Measurements from ENCODE around the gene NR3C2.

Gene NR3C2

GRCh38 chr4:148434075-148434773 lies 8.0 kb downstream of the NR3C2 start:
- no peak for DNase-seq

DNA sequence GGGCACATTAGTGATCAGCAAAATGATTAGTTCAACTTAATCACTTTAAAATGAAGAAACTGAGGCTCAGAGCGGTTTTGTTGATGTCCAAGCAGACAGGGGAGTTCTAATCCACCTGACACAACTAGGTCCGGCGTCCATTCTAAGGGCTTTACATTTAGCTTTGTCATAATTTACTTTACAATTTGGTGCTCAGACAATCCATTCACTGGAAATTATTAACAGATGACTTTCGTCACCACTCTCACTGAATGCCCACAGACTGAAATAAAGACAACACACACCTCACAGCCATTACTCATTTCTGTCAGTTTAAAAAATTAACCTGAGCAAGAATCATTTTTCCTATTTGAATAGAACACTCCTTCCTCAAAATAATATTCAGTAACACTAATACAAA lies 10.8 kb downstream of the NR3C2 start:
- DNase-seq: no peak

- no peak for DNase-seq
These were observed 11.4 kb downstream of the NR3C2 start for GRCh38 chr4:148430854-148431253.

GRCh38 chr4:148429206-148429605 lies 13.0 kb downstream of the NR3C2 start:
- no peak for DNase-seq

- no peak for DNase-seq
These were observed 15.6 kb downstream of the NR3C2 start for GRCh38 chr4:148426643-148427042.

- DNase-seq: no peak
These were observed 16.7 kb downstream of the NR3C2 start for GRCh38 chr4:148425327-148426110.

GRCh38 chr4:148420397-148420796 lies 21.8 kb downstream of the NR3C2 start:
- no peak for DNase-seq

GRCh38 chr4:148415500-148415899 lies 26.7 kb downstream of the NR3C2 start:
- DNase-seq: no peak

DNA sequence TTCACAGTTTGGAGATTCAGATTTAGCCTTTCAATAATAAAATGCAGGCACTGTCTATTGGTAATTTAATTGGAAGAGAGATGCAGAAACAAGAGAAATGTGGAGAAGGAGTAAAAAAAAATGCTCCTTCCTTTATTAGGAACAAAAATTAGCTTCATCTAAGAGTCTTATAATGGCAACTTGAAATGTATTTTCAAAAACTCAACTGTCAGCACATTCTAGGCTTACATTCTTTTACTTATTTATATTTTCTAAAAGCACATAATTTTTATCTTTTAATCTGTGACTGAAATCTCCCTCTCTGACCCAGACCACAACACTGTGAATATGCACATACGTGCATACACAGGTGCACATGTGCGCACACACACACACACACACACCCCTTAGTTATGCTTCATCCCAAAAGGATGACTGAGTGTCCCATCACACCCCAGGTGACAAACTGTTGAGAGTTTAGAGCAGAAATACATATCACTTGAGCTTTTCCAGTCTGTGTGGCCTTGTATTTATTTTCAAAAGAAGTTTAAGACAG lies 29.7 kb downstream of the NR3C2 start:
- DNase-seq: no peak

GRCh38 chr4:148405161-148405893 lies 36.9 kb downstream of the NR3C2 start:
- DNase-seq: no peak

DNA sequence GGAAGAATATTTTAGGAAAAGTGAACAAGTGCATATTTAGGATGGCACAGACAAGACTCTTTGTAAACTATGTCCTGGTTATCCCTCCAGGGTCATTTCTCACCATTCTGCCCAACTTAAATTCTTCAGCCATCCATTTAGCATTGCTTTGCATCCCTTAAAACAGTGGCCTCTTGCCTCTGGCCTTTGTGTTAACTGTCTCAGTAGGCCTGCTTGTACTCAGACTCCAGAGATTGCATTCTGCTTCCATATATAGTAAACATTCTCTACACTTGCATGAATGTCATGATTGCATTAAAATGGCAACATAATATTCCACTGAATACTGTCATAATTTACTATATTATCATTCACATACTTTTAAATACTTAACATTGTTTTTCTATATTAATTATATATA lies 43.2 kb downstream of the NR3C2 start:
- DNase-seq: no peak

- no peak for DNase-seq
These were observed 44.4 kb downstream of the NR3C2 start for GRCh38 chr4:148397771-148398170.

DNA sequence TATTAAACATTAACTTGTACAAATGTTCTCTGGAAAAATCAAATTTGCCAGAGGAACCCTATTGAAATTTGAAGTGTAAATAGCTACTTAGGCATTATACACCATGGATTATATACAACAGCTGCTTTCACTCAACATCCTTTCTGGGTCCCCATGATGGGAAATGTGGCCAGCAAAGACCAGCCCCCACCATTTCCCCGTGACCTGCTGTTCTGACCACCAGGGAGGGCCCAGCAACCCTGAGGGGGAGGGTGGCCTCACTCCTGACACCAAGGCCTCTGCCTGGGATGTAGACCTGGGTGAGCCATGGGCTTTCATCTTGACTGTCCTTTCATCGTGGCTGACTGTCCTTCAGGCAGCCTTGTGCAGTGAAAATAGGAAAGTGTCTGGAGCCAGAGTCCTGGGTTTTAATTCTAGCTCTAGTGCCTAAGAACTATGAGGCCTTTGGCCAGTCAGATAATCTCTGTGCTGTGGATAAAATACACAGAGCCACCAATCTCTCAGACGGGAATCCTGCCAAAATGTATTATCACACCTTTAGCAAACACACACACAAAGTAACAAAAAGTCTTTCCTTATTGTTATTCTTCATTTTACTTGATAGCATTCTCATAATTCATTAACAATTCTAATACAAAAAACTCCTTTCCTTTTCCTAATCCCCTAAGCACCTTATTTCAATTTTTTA lies 45.1 kb downstream of the NR3C2 start:
- no peak for DNase-seq

- no peak for DNase-seq
These were observed 46.4 kb downstream of the NR3C2 start for GRCh38 chr4:148395771-148396170.

DNA sequence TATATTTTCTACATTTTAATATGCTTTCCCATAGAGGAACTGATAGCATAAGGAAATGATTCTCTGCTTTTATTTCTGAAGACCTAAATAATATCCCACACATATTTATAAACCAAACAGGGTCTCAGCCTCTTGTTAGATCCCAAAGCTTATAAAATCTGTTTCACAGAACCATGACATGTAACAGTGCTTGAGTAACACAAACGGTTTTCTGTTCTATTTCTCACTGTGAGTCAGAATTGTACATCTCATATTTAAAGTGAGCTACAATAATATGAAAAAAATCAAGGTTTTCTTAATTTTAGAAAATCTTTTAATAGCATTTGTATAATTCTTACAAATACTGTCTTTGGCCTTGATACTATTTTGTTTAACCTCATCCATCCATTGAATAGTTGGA lies 51.2 kb downstream of the NR3C2 start:
- no peak for DNase-seq

DNA sequence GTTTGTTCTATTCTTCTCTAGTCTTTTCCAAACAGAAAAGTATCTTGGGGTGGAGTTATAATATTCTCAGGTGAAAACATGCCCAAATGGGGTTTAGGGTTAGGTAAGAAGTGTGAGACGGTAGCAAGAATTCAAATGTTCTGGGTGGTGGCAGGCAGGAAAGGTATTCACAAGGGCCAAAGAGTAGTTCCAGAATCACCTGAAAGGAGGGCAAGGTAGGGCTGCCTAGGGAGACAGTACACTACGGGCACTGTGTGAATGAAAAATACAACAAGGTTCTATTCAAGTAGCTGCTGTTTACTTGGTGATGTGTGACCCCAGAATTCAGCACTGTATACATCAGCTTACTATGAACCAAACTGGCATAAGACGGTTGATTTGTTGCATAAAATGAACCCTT lies 51.9 kb downstream of the NR3C2 start:
- no peak for DNase-seq

- no peak for DNase-seq
These were observed 61.9 kb downstream of the NR3C2 start for GRCh38 chr4:148380291-148380690.

- no peak for DNase-seq
These were observed 66.1 kb downstream of the NR3C2 start for GRCh38 chr4:148376151-148376550.

GRCh38 chr4:148375584-148375983 lies 66.6 kb downstream of the NR3C2 start:
- no peak for DNase-seq

GRCh38 chr4:148373093-148373492 lies 69.1 kb downstream of the NR3C2 start:
- no peak for DNase-seq

DNA sequence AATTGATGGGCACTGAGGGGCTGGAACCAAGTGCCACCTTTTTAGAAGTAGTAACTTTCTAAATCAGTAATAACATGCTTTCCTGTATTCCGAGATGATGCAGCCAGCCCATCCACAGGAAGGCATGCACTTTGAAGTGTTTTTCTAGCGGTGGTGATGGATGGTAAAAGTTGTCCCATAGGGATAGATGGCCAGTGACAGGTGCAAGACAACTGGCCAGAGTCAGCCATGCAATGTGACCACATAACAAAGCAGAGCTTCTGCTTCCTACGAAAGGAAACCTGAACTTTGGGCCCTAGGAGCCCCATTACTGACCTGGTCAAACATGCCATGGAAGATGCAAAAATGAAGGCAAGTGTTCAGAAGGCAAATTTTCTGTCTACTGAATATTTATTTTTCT lies 72.3 kb downstream of the NR3C2 start:
- no peak for DNase-seq

DNA sequence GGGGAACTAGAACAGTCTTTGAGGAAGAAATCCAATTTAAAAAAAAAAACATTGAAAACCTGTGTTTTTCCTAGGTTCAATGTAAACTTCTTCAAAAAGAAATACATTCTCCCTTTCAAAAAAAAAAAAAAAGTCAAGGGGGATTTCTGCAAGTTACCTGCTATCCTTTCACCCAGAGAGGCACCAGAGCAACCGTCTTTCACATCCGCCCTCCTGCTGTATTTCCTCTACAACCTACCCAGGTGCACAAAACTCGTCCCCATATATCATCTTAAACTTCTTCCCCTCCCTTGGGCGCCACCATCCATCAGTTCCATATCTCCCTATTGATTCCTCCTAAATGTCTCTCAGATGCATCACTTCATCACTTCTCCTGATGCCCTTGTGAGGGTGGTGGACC lies 74.5 kb downstream of the NR3C2 start:
- DNase-seq: no peak

GRCh38 chr4:148366251-148366650 lies 76.0 kb downstream of the NR3C2 start:
- no peak for DNase-seq
